GM21390 (cell line): ENCODE data around the gene KDM2A.
A peak's percentile ranks its signal among the peaks of the same experiment; 100 is the strongest.

Experiments
- ATAC-seq: cut with Tn5 transposase; IDR thresholded peaks from one replicate; pipeline ENCODE4 v1.9.1; 2021; ENCODE audit not compliant: unreplicated experiment

Gene KDM2A

GRCh38 chr11:67118801-67119584 lies at the start of gene KDM2A:
KDM2A (plus strand) TSS chr11:67119263; CDS start chr11:67121317, 2,054 bp downstream.
- ATAC-seq = peak; percentile 49

- no peak for ATAC-seq
Observed at GRCh38 chr11:67071420-67072284, 47.4 kb upstream of the KDM2A start.

GRCh38 chr11:67072295-67072694 lies 46.8 kb upstream of the KDM2A start:
- ATAC-seq = no peak

DNA sequence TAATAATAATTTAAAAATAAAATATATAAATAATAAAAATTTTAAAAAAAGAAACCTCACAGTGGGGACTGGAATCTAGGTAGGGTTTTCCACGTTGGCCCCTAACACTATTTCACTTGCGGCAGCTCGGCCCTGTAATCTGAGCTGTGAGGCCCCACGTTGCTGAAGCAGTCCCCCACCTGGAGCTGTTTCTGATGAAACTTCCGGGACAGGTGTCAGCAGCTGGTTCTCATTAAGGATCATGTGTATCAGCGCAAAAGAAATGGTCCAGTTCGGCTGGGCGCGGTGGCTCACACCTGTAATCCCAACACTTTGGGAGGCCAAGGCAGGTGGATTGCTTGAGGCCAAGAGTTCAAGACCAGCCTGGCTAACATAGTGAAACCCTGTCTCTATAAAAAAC lies 45.2 kb upstream of the KDM2A start:
- ATAC-seq = no peak

- ATAC-seq = no peak
Observed at GRCh38 chr11:67076202-67076601, 42.9 kb upstream of the KDM2A start.

DNA sequence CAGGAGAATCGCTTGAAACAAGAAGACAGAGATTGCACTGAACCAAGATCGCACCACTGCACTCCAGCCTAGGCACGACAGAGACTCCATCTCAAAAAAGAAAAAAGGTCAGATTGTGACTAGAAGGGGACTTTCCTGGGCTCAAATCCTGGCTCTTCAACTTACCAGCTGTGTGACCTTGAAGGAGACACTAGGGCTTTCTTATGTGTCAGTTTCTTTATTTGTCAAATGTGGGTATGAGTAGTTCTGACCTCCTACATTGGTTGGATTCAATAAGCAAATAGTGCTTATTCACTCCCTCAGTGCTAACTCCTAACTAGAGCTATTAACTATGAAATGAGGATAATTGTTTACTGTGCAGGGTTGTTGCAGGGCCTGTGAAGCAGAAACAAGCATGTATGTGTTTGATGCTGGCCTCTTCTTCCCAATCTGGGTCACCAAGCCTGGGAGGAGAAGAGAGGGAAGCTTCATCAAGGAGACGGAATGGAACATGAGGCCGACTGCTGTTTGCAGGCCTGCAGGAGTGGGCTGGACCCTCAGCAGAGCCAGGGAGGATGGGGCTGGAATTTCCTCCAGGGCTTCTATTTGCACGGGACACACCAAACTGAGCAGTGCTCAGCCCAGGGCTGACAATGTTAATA lies 39.9 kb upstream of the KDM2A start:
- no peak for ATAC-seq

GRCh38 chr11:67082071-67082791 lies 36.8 kb upstream of the KDM2A start:
- ATAC-seq = no peak

DNA sequence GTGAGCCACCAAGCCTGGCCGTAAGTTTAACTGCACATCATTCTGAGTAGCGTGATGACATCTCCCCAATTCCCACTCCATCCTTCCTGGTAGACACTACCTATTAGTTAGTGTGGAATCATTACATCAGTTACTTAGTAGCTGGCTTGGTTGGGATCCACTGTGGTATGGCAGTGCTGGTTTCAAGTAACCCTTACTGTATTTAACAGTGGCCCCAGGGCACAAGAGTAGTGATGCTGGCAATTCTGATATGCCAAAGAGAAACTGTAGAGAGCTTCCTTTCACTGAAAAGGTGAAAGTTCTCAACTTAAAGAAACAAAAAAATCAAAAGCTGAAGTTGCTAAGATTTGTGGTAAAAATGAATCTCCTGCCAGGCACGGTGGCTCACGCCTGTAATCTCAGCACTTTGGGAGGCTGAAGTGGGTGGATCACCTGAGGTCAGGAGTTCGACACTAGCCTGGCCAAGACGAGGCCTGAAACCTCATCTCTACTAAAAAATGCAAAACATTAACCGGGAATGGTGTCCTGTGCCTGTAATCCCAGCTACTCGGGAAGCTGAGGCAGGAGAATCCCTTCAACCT lies 35.2 kb upstream of the KDM2A start:
- ATAC-seq = no peak

DNA sequence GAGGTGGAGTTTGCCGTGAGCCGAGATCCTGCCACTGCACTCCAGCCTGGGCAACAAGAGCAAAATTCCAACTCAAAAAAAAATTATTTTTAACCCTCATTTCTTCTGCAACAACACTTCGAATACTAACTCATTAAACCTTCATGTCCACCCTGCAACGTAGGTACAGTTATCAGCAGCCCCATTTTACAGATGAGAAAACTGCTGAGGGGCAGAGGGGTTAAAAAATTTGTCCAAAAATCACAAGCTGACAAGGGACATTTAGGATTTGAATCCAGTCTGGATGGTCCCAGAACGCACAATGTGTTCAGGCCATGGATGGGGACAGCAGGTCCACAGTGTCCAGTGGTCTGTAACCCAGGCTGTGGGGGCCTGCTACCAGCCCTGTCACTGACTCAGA lies 33.4 kb upstream of the KDM2A start:
- no peak for ATAC-seq

- no peak for ATAC-seq
Observed at GRCh38 chr11:67090717-67091116, 28.3 kb upstream of the KDM2A start.

DNA sequence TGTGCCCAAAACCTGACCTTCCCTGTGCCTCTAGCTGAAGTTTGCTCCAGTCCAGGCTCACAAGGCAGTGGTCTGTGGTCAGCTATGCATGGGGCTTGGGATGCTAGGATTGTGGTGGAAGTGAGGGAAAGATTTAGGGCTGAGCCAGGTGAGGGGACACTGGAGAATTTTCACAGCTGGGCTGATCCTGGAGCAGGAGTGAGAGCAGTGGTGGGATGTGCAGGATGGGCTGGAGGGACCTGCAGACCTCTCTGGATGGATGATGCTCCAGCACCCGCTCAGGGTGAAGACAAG lies 23.9 kb upstream of the KDM2A start:
- no peak for ATAC-seq

- ATAC-seq = no peak
Observed at GRCh38 chr11:67098799-67099429, 20.1 kb upstream of the KDM2A start.

GRCh38 chr11:67099831-67100324 lies 19.2 kb upstream of the KDM2A start:
- ATAC-seq = peak; percentile 46

DNA sequence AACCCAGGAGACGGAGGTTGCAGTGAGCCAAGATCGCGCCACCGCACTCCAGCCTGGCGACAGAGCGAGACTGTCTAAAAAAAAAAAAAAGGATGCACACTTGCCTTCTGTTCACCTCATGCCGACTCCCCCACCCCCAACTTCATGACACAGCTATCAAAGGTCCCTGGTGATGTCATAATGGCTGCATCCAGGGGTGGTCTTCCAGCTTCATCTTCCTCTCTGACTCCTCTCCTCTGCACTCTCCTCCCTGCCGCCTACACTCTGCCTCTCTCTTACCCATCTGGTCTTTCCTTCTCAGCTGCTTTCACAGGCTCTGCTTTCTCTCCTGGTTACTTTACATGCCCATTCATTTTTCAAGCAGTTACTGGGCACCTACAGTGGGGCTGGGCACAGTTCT lies 16.4 kb upstream of the KDM2A start:
- no peak for ATAC-seq

GRCh38 chr11:67105964-67106363 lies 13.1 kb upstream of the KDM2A start:
- ATAC-seq = no peak

DNA sequence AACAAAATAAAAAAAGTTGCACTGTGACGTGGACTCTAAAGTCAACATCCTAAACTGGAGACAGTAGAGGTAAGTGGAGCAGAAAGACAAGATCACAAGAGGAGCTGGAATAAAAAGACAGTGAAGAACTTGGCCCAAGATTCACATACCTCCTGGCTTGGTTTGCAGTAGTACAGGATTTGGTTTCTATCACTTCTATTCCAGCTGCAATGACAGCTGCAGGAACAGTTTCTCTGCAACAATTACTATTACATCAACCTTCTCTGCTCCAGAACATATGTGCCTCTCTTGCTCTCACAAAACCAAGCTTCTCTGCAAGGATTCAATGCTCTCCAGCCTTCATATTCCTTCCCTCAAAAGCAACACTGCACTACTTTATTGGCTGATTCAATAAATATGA lies 7.8 kb upstream of the KDM2A start:
- ATAC-seq = no peak

GRCh38 chr11:67113231-67113721 lies 5.8 kb upstream of the KDM2A start:
- ATAC-seq = peak; percentile 67

GRCh38 chr11:67114275-67114896 lies 4.7 kb upstream of the KDM2A start:
- ATAC-seq = no peak

DNA sequence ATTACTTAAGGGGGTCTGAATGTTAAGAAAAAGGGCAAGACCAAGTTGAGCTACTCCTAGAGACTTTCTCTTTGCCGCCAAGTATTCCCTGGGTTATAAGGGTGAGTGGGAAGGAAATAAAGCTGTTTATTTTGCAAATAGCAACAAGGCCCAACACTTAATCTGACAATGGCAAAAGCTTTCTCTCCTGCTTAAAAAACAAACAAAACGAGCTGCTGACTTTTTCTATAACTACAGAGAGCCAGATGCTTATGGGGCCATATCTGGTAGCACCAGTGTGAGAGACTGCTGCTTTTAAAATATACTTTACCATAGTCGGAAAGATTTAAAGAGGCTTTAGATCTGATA lies 2.3 kb upstream of the KDM2A start:
- ATAC-seq = no peak

- no peak for ATAC-seq
Observed at GRCh38 chr11:67117176-67117575, 1.9 kb upstream of the KDM2A start.
